8988T (cell line): Measurements from ENCODE around the gene CSTF1.

Source experiments
- DNase-seq: peaks from one replicate; pipeline ENCODE4 v3.0.0; 2011

The CSTF1 gene

GRCh38 chr20:56392132-56392880 is at the start of gene CSTF1, which contains the start of gene AURKA:
TSS of gene CSTF1 (plus strand) at chr20:56392645. CDS start at chr20:56395553, 2,908 bp downstream.
TSS of gene AURKA (minus strand) at chr20:56392215. CDS start at chr20:56388197, 4,018 bp downstream.
- peak; percentile 98 for DNase-seq

GRCh38 chr20:56342783-56343182 is 49.7 kb upstream of the CSTF1 start:
- no peak for DNase-seq

- DNase-seq = no peak
Measured at GRCh38 chr20:56343861-56344381, 48.5 kb upstream of the CSTF1 start.

DNA sequence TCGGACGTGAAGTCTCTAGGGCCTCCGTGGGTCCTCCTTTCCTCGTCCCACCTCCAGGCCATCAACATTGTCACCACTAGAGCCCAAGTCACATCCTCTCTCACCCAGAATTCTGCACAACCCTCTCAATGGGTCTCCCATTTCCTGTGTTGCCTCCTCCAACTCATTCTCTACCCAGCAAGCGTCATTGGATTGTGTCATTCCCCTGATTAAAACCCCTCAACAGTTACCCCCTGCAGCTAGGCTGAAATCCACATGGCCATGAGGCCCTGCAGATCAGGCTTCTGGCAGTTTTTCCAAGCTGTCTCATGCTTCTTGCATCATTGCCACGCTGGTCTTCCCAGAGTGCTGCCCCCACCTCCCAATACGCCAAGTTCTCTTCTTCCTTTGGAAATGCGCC is 46.5 kb upstream of the CSTF1 start:
- DNase-seq = no peak

- DNase-seq = no peak
Measured at GRCh38 chr20:56347628-56348304, 44.7 kb upstream of the CSTF1 start.

DNA sequence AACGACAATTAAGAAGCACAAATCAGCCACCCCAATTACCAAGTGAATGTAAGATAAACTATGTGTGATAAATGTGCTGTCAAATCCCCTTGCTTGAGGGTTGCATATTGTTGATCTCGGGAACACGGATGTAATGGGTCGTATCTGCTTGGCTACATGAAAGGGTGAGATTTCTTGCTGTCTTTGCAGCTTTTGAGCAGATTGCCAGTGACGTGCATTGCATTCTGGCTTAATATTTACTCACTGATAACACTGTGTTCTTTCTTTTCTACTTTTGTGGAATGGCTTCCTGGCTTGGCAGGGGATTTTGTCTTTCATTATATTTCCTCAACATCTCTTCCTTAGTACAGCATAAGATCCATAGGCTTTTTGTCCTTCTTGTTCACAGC is 44.1 kb upstream of the CSTF1 start:
- DNase-seq = no peak

- no peak for DNase-seq
Measured at GRCh38 chr20:56348746-56349145, 43.7 kb upstream of the CSTF1 start.

DNA sequence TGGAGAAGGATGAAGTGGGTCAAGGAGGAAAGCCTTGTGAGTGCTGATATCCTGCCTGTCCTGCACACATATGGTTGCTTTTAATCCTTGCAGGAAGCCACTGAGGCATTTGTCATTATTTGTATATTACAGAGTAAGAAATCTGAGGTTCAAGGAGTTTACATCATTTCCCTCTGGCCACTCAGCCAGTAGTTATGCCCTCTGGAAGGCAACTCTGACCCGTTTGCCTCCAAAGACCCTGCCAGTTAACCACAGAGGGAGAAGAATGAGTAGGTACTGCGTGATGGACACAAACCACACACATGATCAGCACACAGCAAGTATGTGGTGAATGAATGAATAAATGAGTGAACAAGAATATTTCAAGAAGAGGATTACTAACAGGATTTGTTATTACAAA is 41.6 kb upstream of the CSTF1 start:
- DNase-seq = no peak

DNA sequence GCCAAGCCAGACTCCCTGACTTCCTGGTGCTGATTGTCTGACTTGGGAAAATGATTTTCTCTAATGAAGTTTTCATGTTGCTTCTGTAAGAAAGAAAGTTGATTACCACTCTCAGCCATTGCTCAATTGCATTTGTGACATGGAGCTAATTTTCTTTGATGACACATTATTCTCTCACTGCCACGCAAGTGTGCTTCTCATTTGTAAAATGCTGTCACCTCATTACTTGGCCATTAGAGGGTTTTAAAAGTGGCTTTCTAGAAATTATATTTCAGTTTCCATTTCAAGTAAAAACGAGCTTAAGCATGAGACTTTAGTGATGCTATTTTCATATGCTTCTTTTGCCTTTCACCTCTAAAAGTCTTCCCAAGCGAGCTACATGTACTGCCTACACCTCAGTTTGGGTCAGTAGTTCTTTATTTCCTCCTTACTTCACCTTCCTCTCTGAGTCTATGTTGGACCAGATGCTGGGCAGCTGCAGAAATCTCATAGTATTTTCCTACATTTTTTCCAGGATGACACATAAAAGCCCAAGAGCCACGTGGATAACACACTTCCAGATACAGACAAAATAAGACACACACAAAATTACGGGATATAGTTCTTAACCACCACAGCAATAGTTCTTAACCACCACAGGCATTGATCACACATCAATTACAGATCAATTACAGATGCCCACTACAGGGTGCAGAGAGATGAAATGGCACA is 39.9 kb upstream of the CSTF1 start:
- DNase-seq = no peak

DNA sequence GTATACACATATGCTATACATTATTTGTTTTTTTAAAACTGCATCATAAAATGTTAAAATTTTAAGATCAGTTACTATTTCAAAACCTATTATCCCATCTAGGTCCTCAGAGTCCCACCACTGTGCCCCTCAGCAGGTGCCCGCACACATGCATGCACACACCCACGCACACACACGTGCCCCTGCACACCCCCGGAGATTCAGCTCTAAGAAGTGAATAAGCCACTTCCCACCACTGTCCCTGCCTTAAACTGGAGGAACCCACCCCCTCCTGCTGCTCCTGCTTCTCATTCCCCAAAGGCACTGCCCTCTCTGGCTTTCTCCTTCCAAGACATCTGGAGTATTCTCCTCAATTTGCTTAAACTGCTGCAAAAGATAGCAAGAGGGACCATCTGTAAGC is 39.1 kb upstream of the CSTF1 start:
- no peak for DNase-seq

GRCh38 chr20:56358070-56358469 is 34.4 kb upstream of the CSTF1 start:
- no peak for DNase-seq

DNA sequence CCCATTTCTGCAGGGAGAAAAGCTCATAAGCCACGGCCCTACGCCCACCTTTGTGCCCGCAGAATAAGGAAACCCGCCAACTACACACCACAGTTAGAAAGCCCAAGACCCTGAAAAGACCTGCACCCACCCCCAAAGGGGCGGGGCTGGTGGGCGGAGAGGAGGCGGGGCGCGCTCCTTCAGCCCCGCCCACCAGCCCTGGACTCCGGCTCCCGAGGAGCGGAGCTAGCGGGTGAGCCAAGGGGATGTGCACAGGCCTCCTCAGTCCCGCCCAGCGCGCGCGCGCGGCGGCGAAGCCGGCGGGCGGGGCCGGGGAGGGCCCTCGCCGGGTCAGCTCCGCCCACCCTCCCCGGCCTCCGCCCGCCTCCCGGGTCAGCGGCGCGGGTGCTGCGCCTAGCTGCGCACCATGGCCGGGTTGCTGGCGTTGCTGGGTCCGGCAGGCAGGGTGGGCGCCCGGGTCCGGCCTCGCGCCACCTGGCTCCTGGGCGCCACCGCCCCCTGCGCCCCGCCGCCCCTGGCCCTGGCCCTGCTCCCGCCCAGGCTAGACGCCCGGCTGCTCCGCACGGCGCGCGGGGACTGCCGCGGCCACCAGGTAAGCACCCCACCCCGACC is 33.7 kb upstream of the CSTF1 start, which contains the start of gene FAM210B:
Gene FAM210B, plus strand, starts transcription at position 375 of the 612 bp plus-strand sequence. Its CDS starts 32 bp downstream, at position 407.
- peak; percentile 96 for DNase-seq

GRCh38 chr20:56359212-56360132 is 33.0 kb upstream of the CSTF1 start:
- peak; percentile 57 for DNase-seq

DNA sequence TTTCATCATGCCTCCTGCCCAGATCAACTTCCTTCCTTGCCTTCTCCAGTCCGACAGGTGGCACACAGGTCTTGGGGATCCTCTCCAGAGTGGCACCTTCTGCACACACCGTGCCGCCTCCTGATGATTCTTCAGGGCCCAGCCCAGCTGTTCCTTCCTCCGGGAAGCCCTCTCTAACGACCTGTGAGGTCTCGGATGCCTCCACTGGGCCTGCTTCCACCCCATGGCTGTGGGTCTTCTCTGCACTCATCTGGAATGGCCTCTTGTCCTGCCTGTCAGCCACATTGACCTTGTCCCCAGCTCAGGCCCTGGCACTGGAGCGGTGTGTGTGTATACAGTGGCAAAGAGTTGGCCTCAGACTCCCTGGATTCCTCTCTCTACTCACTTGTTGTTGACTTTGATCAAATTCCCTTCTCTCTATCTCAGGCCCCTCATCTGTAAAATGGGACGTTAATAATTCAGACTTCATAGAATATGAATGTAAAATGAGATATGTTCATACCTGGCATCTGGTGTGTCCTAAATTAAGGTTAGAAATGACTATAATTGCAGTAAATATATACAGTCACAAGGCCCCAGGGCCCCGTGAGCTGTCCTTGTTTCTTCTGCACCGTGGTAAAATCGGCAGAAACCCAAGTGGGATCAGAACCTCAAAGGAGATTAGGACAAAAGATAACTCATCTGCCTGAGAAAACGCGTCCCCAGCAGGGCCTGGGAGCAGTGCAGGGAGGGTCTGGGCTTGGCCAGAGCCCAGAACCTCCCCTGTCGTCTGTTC is 32.1 kb upstream of the CSTF1 start:
- DNase-seq = no peak

DNA sequence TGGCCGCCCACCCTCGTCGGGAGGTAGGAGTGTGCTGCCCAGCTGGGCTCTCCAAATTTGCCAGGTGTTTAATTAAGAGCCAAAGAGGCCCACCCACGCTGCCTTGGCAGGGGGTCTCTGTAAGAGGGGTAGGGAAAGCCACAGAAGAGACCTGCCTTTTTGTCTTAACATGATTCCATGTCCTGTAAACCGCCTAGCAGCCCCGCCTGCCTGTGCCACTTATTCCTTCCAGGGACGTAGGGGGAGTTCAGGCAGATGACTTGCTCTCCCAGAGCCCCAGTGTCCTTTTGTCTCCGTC is 31.6 kb upstream of the CSTF1 start:
- no peak for DNase-seq

GRCh38 chr20:56361900-56362299 is 30.5 kb upstream of the CSTF1 start:
- DNase-seq = no peak

- no peak for DNase-seq
Measured at GRCh38 chr20:56362833-56363413, 29.5 kb upstream of the CSTF1 start.

DNA sequence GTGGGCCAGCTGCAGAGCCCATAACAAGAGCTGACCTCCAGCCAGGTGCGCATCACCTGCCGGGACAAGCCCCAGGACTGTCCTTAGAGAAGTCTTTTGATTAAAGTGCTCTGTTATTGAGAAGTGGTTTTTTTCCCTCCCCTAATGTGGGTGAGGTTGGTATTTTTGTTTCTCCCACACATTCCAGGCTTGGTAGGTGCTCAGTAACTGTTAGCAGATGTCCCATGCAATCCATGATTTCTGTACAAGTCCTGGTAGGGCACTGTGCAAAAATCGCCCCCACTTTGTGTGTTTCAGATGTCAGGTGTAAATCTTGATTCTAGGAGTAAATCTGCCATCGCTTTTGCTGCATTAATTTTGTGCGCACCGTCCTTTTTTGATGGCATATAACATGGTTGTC is 29.0 kb upstream of the CSTF1 start:
- DNase-seq = no peak

- no peak for DNase-seq
Measured at GRCh38 chr20:56368351-56369134, 23.9 kb upstream of the CSTF1 start.

DNA sequence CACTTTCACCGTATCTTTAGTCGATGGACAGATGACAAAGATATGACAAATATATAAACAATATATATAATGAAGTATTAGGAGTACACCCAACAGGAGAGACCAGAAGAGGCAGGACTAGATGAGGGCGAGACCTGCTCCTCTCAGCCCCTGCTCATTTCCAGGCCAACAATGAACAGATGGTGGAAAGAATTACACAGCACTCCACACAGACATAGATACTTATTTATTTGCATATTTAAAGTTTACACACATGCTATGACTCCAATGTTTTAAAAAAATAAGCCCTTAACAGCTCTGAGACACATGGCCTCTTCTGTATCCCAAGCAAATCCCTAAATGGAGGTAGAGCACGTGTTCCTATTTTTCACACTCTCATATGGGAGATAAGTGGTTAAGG is 23.3 kb upstream of the CSTF1 start:
- no peak for DNase-seq
